GM12878 (cell line): ENCODE results near the gene CTR9.

Source experiments
- ATF2 ChIP-seq: IDR thresholded peaks from 2 replicates; pipeline ENCODE4 v1.6.1; 2012; ENCODE audit warnings: low read length, inconsistent platforms
- ATF3 ChIP-seq: IDR thresholded peaks from 2 replicates; pipeline ENCODE4 v1.6.1; 2011; ENCODE audit warnings: low read depth, mild to moderate bottlenecking, low read length, moderate library complexity, borderline replicate concordance; ENCODE audit errors: extremely low read depth
- CBFB ChIP-seq: IDR thresholded peaks from 2 replicates; pipeline ENCODE4 v1.6.1; 2016; ENCODE audit warnings: antibody characterized with exemption, low read depth
- CTCF ChIP-seq, 3 experiments: IDR thresholded peaks in 2 of 3; conservative IDR thresholded peaks in 1 of 3; 2 replicates each; pipeline ENCODE4 v1.5.1; 2011; ENCODE audit warnings: low read depth in 3 of 3, low read length in 3 of 3, mild to moderate bottlenecking in 3 of 3, control low read depth in 2 of 3, moderate library complexity in 2 of 3, inconsistent platforms in 1 of 3, mixed read lengths in 1 of 3; ENCODE audit not compliant: control insufficient read depth in 2 of 3, insufficient read depth in 1 of 3; ENCODE audit errors: extremely low read depth in 1 of 3
- EZH2 ChIP-seq: IDR thresholded peaks from 2 replicates; pipeline ENCODE4 v1.6.1; 2012; ENCODE audit warnings: low read depth, mild to moderate bottlenecking, control low read depth, inconsistent platforms, low read length, borderline replicate concordance; ENCODE audit not compliant: control insufficient read depth
- POLR2A ChIP-seq: IDR thresholded peaks from 2 replicates; pipeline ENCODE4 v1.6.1; 2011; ENCODE audit warnings: low read depth, mild to moderate bottlenecking, low read length
- ZNF274 ChIP-seq: IDR thresholded peaks from one replicate; pipeline ENCODE4 v1.8.0; 2011; ENCODE audit not compliant: insufficient read length, insufficient read depth

GRCh38 chr11:10803676-10804075, 52.6 kb downstream of the CTR9 start:
- TF ChIP-seq ATF3 (no peak), CBFB (no peak), ZNF274 (no peak), CTCF (IDR thresholded peaks at IDR 0.05 in 2 of 3, conservative IDR thresholded peaks at IDR 0.05 in 1 of 3; ENCODE audit: control insufficient read depth in 2 of 3, extremely low read depth in 1 of 3, insufficient read depth in 1 of 3, low read depth in 3 of 3, low read length in 3 of 3) (no peak), POLR2A (no peak), ATF2 (no peak), EZH2 (no peak)
